Eye (tissue), 1 donor: ENCODE data around the gene IHH.

Experiments used
- DNase-seq: peaks from one replicate; pipeline ENCODE4 v3.0.0-alpha.2; 2015

Gene IHH

GRCh38 chr2:219060821-219061791 lies at the start of gene IHH:
IHH (minus strand) TSS chr2:219060921; CDS start chr2:219060467, 454 bp downstream.
- DNase-seq: peak; percentile 29

- no peak for DNase-seq
Measured at GRCh38 chr2:219109471-219109870, 48.8 kb upstream of the IHH start.

GRCh38 chr2:219107758-219108157 lies 47.0 kb upstream of the IHH start:
- no peak for DNase-seq

GRCh38 chr2:219106251-219106650 lies 45.5 kb upstream of the IHH start:
- DNase-seq: no peak

- peak; percentile 31 for DNase-seq
Measured at GRCh38 chr2:219104107-219105035, 43.6 kb upstream of the IHH start.

- no peak for DNase-seq
Measured at GRCh38 chr2:219099329-219099728, 38.6 kb upstream of the IHH start.

- no peak for DNase-seq
Measured at GRCh38 chr2:219095406-219095935, 34.8 kb upstream of the IHH start.

- no peak for DNase-seq
Measured at GRCh38 chr2:219094171-219094570, 33.5 kb upstream of the IHH start.

- no peak for DNase-seq
Measured at GRCh38 chr2:219090436-219091299, 29.9 kb upstream of the IHH start.

- no peak for DNase-seq
Measured at GRCh38 chr2:219089330-219089729, 28.6 kb upstream of the IHH start.

- no peak for DNase-seq
Measured at GRCh38 chr2:219087848-219088247, 27.1 kb upstream of the IHH start.

GRCh38 chr2:219087361-219087760 lies 26.6 kb upstream of the IHH start:
- peak; percentile 49 for DNase-seq

- no peak for DNase-seq
Measured at GRCh38 chr2:219086196-219086595, 25.5 kb upstream of the IHH start.

GRCh38 chr2:219084791-219085190 lies 24.1 kb upstream of the IHH start:
- DNase-seq: no peak

- DNase-seq: no peak
Measured at GRCh38 chr2:219082332-219082958, 21.7 kb upstream of the IHH start.

GRCh38 chr2:219081701-219082331 lies 21.1 kb upstream of the IHH start:
- DNase-seq: no peak

- no peak for DNase-seq
Measured at GRCh38 chr2:219081096-219081495, 20.4 kb upstream of the IHH start.

GRCh38 chr2:219079417-219079816 lies 18.7 kb upstream of the IHH start:
- no peak for DNase-seq

- no peak for DNase-seq
Measured at GRCh38 chr2:219078951-219079350, 18.2 kb upstream of the IHH start.

GRCh38 chr2:219078126-219078525 lies 17.4 kb upstream of the IHH start:
- DNase-seq: no peak

GRCh38 chr2:219076253-219076652 lies 15.5 kb upstream of the IHH start:
- no peak for DNase-seq
